Measurements from ENCODE around the gene BCOR.
A peak's percentile ranks its signal among the peaks of the same experiment; 100 is the strongest.

Gene BCOR

GRCh38 chrX:40101430-40101802 lies 3.7 kb upstream of the BCOR start:
- Histone ChIP-seq H3K9me3 (ENCODE audit: severe bottlenecking) (peaks cover 23% of the 10 kb centered on the region), H3K36me3 (no peaks in the 10 kb centered on the region), H3K4me3 (ENCODE audit: low read depth, low read length) (no peak overlapping the region), H3K27me3 (ENCODE audit: insufficient read depth, low read depth, severe bottlenecking) (peaks cover 55% of the 10 kb centered on the region), H3K27ac (peak overlapping the region; percentile 93)
- TF ChIP-seq, protein P1, sequence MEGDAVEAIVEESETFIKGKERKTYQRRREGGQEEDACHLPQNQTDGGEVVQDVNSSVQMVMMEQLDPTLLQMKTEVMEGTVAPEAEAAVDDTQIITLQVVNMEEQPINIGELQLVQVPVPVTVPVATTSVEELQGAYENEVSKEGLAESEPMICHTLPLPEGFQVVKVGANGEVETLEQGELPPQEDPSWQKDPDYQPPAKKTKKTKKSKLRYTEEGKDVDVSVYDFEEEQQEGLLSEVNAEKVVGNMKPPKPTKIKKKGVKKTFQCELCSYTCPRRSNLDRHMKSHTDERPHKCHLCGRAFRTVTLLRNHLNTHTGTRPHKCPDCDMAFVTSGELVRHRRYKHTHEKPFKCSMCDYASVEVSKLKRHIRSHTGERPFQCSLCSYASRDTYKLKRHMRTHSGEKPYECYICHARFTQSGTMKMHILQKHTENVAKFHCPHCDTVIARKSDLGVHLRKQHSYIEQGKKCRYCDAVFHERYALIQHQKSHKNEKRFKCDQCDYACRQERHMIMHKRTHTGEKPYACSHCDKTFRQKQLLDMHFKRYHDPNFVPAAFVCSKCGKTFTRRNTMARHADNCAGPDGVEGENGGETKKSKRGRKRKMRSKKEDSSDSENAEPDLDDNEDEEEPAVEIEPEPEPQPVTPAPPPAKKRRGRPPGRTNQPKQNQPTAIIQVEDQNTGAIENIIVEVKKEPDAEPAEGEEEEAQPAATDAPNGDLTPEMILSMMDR (IDR thresholded peaks at IDR 0.05; ENCODE audit: low read depth, low read length) = no peak
- DNase-seq = no peak

DNA sequence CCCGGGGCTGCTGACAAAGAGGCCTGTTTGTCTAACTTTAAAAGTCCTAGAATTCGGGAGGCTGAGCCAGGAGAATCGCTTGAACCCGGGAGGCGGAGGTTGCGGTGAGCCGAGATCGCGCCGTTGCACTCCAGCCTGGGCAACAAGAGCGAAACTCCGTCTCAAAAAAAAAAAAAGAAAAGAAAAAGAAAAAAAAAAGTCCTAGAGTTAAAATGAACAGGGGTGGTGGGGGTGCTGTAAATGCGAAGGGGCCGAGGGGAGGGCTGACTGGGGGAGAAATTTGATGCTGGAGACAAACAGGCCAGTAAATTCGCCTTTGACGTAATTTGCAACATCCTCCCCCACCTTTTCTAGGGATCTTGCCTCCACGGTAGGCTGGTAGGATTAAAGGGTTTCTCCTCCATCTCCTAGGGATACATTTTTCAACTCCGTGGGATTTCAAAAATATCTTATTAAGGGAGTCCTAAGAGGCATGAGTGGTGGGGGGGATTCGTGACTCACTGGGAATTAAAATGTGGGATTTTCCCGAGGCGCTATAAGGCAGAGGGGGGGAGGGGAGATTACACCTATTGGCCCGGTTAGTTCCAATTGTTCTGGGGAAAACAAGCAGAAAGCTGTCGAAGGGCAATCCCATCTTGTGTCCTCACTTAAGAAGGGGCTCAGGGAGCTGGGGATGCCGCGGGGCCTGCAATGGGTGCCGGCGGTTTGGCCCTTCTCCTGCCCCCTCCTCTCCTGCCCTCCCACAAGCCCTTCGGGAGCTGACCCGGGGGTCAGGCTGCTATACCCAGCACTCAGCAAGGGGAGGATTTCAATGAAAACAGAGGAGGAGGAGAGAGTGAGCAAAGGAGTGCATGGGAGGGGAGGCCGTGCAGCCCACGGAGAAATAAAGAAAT lies 3.0 kb upstream of the BCOR start:
- Histone ChIP-seq H3K27me3 (ENCODE audit: insufficient read depth, low read depth, severe bottlenecking) (peaks cover 55% of the 10 kb centered on the region), H3K36me3 (peaks cover 3% of the 10 kb centered on the region), H3K9me3 (ENCODE audit: severe bottlenecking) (peaks cover 27% of the 10 kb centered on the region), H3K27ac (peak overlapping the region; percentile 93), H3K4me3 (ENCODE audit: low read depth, low read length) (peak overlapping the region; percentile 39)
- TF ChIP-seq, protein P1 (IDR thresholded peaks at IDR 0.05; ENCODE audit: low read depth, low read length) = no peak
- DNase-seq = peak; percentile 60

DNA sequence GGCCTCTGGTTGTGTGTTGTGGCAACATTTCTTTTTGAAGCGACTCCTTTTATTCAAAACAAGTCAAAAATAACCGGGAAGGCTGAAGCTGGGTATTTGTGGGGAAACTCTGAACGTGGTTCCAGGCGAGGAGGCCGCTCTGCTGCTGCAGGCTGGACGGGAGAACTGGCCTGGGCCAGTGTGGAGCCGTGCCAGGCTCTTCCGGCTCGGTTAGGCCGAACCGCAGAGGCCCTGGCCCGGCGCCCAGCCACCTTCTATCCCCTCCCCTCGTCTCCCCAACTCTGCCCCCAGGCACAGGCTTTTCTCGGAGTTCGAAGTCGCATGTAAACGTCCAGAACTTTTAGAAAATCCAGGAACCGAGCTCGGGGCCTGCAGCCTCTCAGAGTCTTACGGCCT lies 2.4 kb upstream of the BCOR start:
- Histone ChIP-seq H3K9me3 (ENCODE audit: severe bottlenecking) (peaks cover 27% of the 10 kb centered on the region), H3K4me3 (ENCODE audit: low read depth, low read length) (peak overlapping the region; percentile 39), H3K27ac (peak overlapping the region; percentile 93)

GRCh38 chrX:40099055-40099958 lies 1.5 kb upstream of the BCOR start:
- Histone ChIP-seq H3K27ac (peak overlapping the region; percentile 93), H3K9me3 (ENCODE audit: severe bottlenecking) (peaks cover 21% of the 10 kb centered on the region), H3K36me3 (peaks cover 9% of the 10 kb centered on the region), H3K4me3 (ENCODE audit: low read depth, low read length) (peak overlapping the region; percentile 59), H3K27me3 (ENCODE audit: insufficient read depth, low read depth, severe bottlenecking) (peaks cover 62% of the 10 kb centered on the region)
- peak; percentile 87 for DNase-seq
- TF ChIP-seq, protein P1 (IDR thresholded peaks at IDR 0.05; ENCODE audit: low read depth, low read length) = no peak

More for the DNA sequence above, 2.4 kb upstream of the BCOR start:
- no peak for DNase-seq
- Histone ChIP-seq H3K27me3 (ENCODE audit: insufficient read depth, low read depth, severe bottlenecking) (peaks cover 56% of the 10 kb centered on the region), H3K36me3 (peaks cover 5% of the 10 kb centered on the region)
- TF ChIP-seq, protein P1 (IDR thresholded peaks at IDR 0.05; ENCODE audit: low read depth, low read length) = no peak

DNA sequence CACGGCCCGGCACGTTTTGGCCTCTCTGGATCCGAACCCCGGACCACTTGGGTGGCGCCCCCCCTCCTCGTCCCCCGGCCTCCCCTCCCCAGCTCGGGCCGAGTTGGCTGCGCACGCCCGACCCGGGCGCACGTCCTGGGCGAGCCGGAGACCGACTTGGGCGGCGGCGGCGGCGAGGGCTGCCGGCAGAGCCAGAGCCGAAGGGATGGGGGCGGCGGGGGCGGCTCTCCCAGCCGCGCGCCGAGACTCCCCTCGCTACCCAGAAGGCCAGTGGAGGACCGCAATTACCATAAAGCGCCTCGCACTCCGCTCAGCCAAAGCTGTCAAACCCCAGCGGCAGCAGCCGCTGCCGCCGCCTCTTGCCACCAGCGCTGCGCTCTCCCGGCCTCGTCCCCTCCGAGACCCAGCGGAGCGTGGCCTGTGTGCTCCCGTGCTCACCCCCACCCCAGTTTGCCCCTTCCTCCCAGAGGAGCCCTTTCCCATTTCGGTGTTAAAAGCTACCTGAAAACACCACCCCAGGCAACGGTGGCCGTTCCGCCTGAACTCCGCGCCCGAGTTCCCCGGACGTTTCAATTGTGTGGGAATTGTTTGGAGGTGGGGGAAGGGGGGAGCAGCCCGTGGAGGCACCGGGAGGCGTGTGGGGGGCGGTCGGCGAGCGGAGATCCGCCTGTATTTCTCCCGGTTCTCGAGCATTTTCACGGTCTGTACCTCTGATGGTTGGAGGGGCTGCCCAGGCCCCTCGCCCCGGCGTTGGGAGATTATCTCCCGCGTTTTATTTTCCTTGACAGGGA lies 701 bp upstream of the BCOR start:
- Histone ChIP-seq H3K36me3 (peaks cover 12% of the 10 kb centered on the region), H3K4me3 (ENCODE audit: low read depth, low read length) (peak overlapping the region; percentile 59), H3K9me3 (ENCODE audit: severe bottlenecking) (peaks cover 21% of the 10 kb centered on the region), H3K27me3 (ENCODE audit: insufficient read depth, low read depth, severe bottlenecking) (peaks cover 63% of the 10 kb centered on the region), H3K27ac (peak overlapping the region; percentile 93)
- TF ChIP-seq, protein P1 (IDR thresholded peaks at IDR 0.05; ENCODE audit: low read depth, low read length) = no peak
- DNase-seq = peak; percentile 47

Data from WERI-Rb-1 (cell line).